Measurements from ENCODE around the gene PKD1.

DNA sequence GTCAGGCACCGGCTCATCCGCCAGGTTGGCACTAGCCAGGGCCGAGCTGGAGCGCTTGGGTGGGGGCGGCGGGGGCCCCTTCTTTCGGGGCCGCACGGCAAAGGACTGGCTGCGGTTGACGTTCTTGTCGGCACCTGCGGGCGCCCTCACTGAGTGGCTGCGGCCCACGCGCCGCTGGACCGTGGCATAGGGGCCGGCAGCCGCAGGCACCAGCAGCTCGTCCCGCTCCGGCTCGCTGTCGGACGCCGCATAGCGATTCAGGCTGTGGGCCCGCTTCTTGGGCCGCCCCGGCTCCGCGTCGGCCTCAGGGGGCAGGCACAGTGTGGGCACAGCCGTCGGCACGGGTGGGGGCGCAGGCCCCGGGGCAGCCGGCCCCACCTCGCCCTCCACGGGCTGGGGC is 44.8 kb upstream of the PKD1 start:
- TF ChIP-seq EZH2 (IDR thresholded peaks at IDR 0.05) (no peak), POLR2AphosphoS5 (IDR thresholded peaks at IDR 0.05; ENCODE audit: borderline replicate concordance, low read depth, low read length) (no peak)
